SK-N-SH (cell line): ENCODE measurements around the gene NPHP1.
"Not testable (repeated sequence)": the region's sequence is repeated elsewhere in the genome, so short reads cannot be mapped to it uniquely, and the experiment has no call there.

Experiments used
- CTCF ChIP-seq: fragments of 200-600 bp; sonication (generic); IDR thresholded peaks from 2 replicates; pipeline ENCODE4 v1.6.1; 2017; ENCODE audit warnings: antibody characterized with exemption, mild to moderate bottlenecking, moderate library complexity
- MXI1 ChIP-seq: IDR thresholded peaks from 2 replicates; pipeline ENCODE4 v1.6.1; 2012; ENCODE audit warnings: mild to moderate bottlenecking, low read depth, low read length, improper control_type of control experiment
- RAD21 ChIP-seq: IDR thresholded peaks from 2 replicates; pipeline ENCODE4 v1.6.1; 2012; ENCODE audit warnings: mild to moderate bottlenecking, low read length
- SMC3 ChIP-seq: IDR thresholded peaks from 2 replicates; pipeline ENCODE4 v1.6.1; 2012; ENCODE audit warnings: low read depth, low read length, improper control_type of control experiment

- TF ChIP-seq CTCF, SMC3, RAD21, MXI1: not testable (repeated sequence)
These were observed 40.9 kb upstream of the NPHP1 start for GRCh38 chr2:110245488-110246435.
